Measurements from ENCODE around the gene KRTAP5-4.
"Not testable (repeated sequence)": the region's sequence is repeated elsewhere in the genome, so short reads cannot be mapped to it uniquely, and the experiment has no call there.

KRTAP5-4 gene

GRCh38 chr11:1667121-1667850 is 45.3 kb upstream of the KRTAP5-4 start:
- TF ChIP-seq CTCF (IDR thresholded peaks at IDR 0.05; ENCODE audit: control insufficient read depth, insufficient read depth, low read depth, low read length, missing control alignments) = no peak
- DNase-seq (ENCODE audit: low read depth) = no peak
- no peak overlapping the region for H3K4me3 ChIP-seq (ENCODE audit: control insufficient read depth, low read depth, low read length)

GRCh38 chr11:1665313-1665712 is 43.4 kb upstream of the KRTAP5-4 start:
- H3K4me3 ChIP-seq (ENCODE audit: control insufficient read depth, low read depth, low read length) = no peak overlapping the region
- no peak for DNase-seq (ENCODE audit: low read depth)
- no peak for TF ChIP-seq CTCF (IDR thresholded peaks at IDR 0.05; ENCODE audit: control insufficient read depth, insufficient read depth, low read depth, low read length, missing control alignments)

- H3K4me3 ChIP-seq (ENCODE audit: control insufficient read depth, low read depth, low read length) = not testable (repeated sequence)
Observed at GRCh38 chr11:1662699-1663283, 40.9 kb upstream of the KRTAP5-4 start.

GRCh38 chr11:1661454-1662269 is 39.7 kb upstream of the KRTAP5-4 start:
- not testable (repeated sequence) for H3K4me3 ChIP-seq (ENCODE audit: control insufficient read depth, low read depth, low read length); DNase-seq (ENCODE audit: low read depth)

More at GRCh38 chr11:1662699-1663283, 40.9 kb upstream of the KRTAP5-4 start:
- DNase-seq (ENCODE audit: low read depth) = not testable (repeated sequence)

- no peak overlapping the region for H3K4me3 ChIP-seq (ENCODE audit: control insufficient read depth, low read depth, low read length)
- DNase-seq (ENCODE audit: low read depth) = no peak
- no peak for TF ChIP-seq CTCF (IDR thresholded peaks at IDR 0.05; ENCODE audit: control insufficient read depth, insufficient read depth, low read depth, low read length, missing control alignments)
Observed at GRCh38 chr11:1660111-1660867, 38.4 kb upstream of the KRTAP5-4 start.

GRCh38 chr11:1659506-1659905 is 37.6 kb upstream of the KRTAP5-4 start:
- no peak for TF ChIP-seq CTCF (IDR thresholded peaks at IDR 0.05; ENCODE audit: control insufficient read depth, insufficient read depth, low read depth, low read length, missing control alignments)
- no peak overlapping the region for H3K4me3 ChIP-seq (ENCODE audit: control insufficient read depth, low read depth, low read length)
- DNase-seq (ENCODE audit: low read depth) = no peak

GRCh38 chr11:1656670-1657069 is 34.7 kb upstream of the KRTAP5-4 start:
- no peak overlapping the region for H3K4me3 ChIP-seq (ENCODE audit: control insufficient read depth, low read depth, low read length)
- no peak for DNase-seq (ENCODE audit: low read depth)
- TF ChIP-seq CTCF (IDR thresholded peaks at IDR 0.05; ENCODE audit: control insufficient read depth, insufficient read depth, low read depth, low read length, missing control alignments) = no peak

All from AG09309 (cell line).